Osteocyte (in vitro differentiated cells): ENCODE results near the gene ZNF865. TPM values are rescaled to one million over a fixed set of nuclear protein-coding genes. Genes with fewer than 3 reads are reported as not detected.

Experiments
- DNase-seq: peaks from one replicate; pipeline ENCODE4 v3.0.0; 2021; ENCODE audit warnings: mixed read lengths; ENCODE audit not compliant: unreplicated experiment; ENCODE audit errors: extremely low spot score
- H3K27ac Mint-ChIP-seq: one replicate; pipeline ENCODE4 v1.8.0; 2021; ENCODE audit warnings: mild to moderate bottlenecking, mixed read lengths; ENCODE audit not compliant: unreplicated experiment
- H3K27me3 Mint-ChIP-seq: one replicate; pipeline ENCODE4 v1.8.0; 2021; ENCODE audit warnings: mixed read lengths; ENCODE audit not compliant: unreplicated experiment
- H3K36me3 Mint-ChIP-seq: one replicate; pipeline ENCODE4 v1.8.0; 2021; ENCODE audit warnings: mixed read lengths; ENCODE audit not compliant: unreplicated experiment
- H3K4me1 Mint-ChIP-seq: one replicate; pipeline ENCODE4 v1.8.0; 2021; ENCODE audit warnings: mixed read lengths; ENCODE audit not compliant: unreplicated experiment
- H3K4me3 Mint-ChIP-seq: one replicate; pipeline ENCODE4 v1.8.0; 2021; ENCODE audit warnings: mild to moderate bottlenecking, moderate library complexity, mixed read lengths; ENCODE audit not compliant: unreplicated experiment
- H3K9me3 Mint-ChIP-seq: one replicate; pipeline ENCODE4 v1.8.0; 2021; ENCODE audit warnings: mixed read lengths; ENCODE audit not compliant: unreplicated experiment
- total RNA-seq: library from RNA; stranded (reverse); gene quantifications from 2 replicates; pipeline ENCODE4 v1.2.1, GENCODE V29; 2021
- TF ChIP-seq, protein P1 (sequence below): fragments of 200-600 bp; sonication (generic); IDR thresholded peaks from 2 replicates; pipeline ENCODE4 v1.5.0; 2021; ENCODE audit warnings: antibody characterized with exemption, mild to moderate bottlenecking, moderate library complexity

ZNF865 gene
- total RNA-seq, 1 donor from 2014 or later = 19.2 TPM

DNA sequence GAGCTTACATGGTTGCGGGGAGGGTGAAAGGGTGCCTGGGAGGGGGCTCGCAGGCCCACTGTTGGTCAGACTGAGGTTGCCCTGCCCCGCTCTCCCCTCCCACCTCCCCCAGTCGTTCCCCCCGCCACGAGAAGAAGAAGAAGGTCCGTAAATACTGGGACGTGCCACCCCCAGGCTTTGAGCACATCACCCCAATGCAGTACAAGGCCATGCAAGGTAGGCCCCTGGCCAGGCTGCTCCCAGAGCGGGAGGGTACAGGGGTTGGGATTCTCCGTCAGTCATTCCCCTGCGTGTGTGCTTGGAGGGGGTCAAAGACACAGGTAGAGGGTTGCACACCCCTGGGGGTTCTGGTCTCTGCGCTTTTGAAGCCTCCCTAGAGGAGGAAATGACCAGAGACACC is 55.0 kb downstream of the ZNF865 start:
- TF ChIP-seq, protein P1, sequence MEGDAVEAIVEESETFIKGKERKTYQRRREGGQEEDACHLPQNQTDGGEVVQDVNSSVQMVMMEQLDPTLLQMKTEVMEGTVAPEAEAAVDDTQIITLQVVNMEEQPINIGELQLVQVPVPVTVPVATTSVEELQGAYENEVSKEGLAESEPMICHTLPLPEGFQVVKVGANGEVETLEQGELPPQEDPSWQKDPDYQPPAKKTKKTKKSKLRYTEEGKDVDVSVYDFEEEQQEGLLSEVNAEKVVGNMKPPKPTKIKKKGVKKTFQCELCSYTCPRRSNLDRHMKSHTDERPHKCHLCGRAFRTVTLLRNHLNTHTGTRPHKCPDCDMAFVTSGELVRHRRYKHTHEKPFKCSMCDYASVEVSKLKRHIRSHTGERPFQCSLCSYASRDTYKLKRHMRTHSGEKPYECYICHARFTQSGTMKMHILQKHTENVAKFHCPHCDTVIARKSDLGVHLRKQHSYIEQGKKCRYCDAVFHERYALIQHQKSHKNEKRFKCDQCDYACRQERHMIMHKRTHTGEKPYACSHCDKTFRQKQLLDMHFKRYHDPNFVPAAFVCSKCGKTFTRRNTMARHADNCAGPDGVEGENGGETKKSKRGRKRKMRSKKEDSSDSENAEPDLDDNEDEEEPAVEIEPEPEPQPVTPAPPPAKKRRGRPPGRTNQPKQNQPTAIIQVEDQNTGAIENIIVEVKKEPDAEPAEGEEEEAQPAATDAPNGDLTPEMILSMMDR = no peak
- Mint-ChIP-seq H3K9me3 (no peaks in the 10 kb centered on the region), H3K4me1 (peaks cover 32% of the 10 kb centered on the region), H3K36me3 (peaks cover 27% of the 10 kb centered on the region), H3K27me3 (no peaks in the 10 kb centered on the region), H3K4me3 (no peak overlapping the region), H3K27ac (no peak overlapping the region)
- no peak for DNase-seq

DNA sequence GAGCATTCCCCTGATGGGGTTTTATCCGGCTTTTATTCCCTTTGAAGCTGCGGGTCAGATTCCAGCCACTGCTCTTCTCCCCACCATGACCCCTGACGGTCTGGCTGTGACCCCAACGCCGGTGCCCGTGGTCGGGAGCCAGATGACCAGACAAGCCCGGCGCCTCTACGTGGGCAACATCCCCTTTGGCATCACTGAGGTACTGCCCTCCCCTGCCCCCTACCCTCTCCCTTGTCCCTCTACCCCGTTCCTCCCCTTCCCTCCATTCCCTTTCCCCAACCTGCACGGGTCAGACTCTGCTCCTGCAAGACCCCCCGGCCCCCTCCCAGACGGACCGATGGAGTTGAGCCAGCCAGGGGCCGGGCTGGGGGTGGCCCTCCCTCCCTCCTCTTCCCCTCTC is 55.5 kb downstream of the ZNF865 start:
- no peak overlapping the region for H3K27ac Mint-ChIP-seq
- H3K36me3 Mint-ChIP-seq = peaks cover 27% of the 10 kb centered on the region
- no peak overlapping the region for H3K4me3 Mint-ChIP-seq
- no peak for DNase-seq
- no peaks in the 10 kb centered on the region for H3K27me3 Mint-ChIP-seq
- peaks cover 29% of the 10 kb centered on the region for H3K4me1 Mint-ChIP-seq
- TF ChIP-seq, protein P1 = no peak
- no peaks in the 10 kb centered on the region for H3K9me3 Mint-ChIP-seq

DNA sequence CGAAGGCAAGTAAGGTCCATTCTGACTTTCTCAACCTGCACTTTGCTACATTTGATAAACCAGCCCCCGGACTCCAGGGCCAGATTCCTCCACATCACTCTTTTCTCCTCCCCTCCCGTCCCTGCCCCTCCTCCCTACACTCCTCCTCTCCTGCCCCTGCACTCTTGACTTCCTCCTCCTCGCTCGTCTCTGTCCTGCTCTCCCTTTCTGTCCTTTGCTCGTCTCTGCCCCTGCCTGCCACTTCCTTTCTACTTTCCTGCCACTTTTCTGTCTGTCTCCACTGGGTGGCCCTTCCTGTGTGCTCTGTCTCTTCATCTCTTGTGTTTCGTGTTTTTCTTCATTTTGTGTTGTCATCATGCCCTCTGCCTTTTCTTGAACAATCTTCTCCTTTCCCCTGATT is 56.4 kb downstream of the ZNF865 start:
- TF ChIP-seq, protein P1 = no peak
- Mint-ChIP-seq H3K4me3 (no peak overlapping the region), H3K9me3 (no peaks in the 10 kb centered on the region), H3K4me1 (peaks cover 20% of the 10 kb centered on the region), H3K27ac (no peak overlapping the region), H3K36me3 (peaks cover 32% of the 10 kb centered on the region), H3K27me3 (no peaks in the 10 kb centered on the region)
- no peak for DNase-seq

DNA sequence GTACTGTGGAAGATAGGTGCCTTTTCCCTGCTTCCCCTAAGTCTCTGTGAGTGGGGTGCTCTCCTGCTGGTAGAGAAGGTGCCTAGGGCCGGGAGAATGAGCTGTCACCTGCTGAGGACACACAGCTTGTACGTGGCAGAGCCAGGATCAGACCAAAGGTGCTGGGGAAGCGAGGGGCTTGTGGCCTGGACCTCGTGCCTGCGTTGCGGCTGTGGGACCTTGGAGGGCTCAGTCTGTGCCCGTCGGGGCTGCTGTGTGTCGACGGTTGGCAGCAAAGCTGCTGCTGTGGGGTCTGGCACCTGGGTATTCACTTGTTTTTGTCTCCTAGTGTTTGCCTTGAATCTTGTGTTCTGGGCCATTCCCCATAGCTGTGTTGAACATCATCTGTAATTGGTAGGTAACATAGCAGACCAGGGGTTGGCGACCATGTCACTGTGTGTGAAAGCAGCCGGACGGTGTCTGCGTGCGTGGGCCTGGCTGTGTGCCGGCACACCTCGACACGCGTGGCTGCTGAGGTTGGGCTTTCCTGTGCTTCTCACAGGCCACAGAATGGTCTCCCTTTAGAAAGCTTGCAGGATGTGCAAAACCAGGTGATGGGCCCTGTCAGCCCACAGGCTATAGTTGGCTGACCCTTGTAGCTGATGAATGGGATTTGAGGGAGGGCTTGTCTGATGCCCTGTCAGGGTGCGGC is 58.5 kb downstream of the ZNF865 start:
- Mint-ChIP-seq H3K4me3 (no peak overlapping the region), H3K27me3 (no peaks in the 10 kb centered on the region), H3K4me1 (peaks cover 7% of the 10 kb centered on the region), H3K9me3 (no peaks in the 10 kb centered on the region), H3K27ac (no peak overlapping the region), H3K36me3 (peaks cover 35% of the 10 kb centered on the region)
- TF ChIP-seq, protein P1 = no peak
- DNase-seq = no peak

DNA sequence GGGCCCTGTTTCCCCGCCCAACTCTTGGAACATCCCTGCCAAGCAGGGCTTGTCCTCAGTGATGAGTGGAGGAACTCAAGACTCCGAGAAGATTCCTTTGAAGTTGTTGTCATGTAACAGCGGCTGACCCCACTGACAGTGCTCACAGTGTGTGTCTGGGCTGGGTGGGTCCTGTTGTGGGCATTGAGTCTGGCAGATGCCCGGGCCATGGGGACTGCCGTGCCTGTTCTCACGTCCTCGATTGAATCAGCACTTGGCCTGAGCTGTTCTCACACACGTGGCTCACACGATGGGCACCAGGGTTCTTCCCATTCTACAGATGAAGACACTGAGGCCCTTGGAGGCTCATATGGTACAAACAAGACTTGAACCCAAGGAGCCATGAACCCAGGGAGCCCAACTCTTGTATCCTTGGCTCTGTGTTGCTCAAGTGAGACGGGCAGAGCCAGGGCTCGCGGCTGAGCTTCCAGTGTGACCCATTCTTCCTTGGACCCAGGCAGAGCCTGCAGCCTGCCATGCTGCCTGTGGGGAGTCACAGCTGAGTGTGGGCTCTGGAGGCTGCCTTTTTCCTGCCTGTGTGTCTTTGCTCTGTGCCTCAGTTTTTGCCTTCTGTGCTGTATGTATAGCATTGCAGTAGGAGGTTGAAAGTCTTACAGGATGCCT is 61.0 kb downstream of the ZNF865 start:
- no peak for DNase-seq
- Mint-ChIP-seq H3K27me3 (no peaks in the 10 kb centered on the region), H3K4me1 (peaks cover 6% of the 10 kb centered on the region), H3K27ac (no peak overlapping the region), H3K36me3 (peaks cover 40% of the 10 kb centered on the region), H3K4me3 (no peak overlapping the region), H3K9me3 (no peaks in the 10 kb centered on the region)
- TF ChIP-seq, protein P1 = no peak
